Type B pancreatic cell (in vitro differentiated cells): ENCODE measurements around the gene PLCB1. TPM values are rescaled to one million over a fixed set of nuclear protein-coding genes. Genes with fewer than 3 reads are reported as not detected.

Source experiments
- DNase-seq: peaks from one replicate; pipeline ENCODE4 v3.0.0; 2021; ENCODE audit warnings: mixed read lengths; ENCODE audit not compliant: unreplicated experiment; ENCODE audit errors: extremely low spot score
- H3K27ac Mint-ChIP-seq: 2 replicates; pipeline ENCODE4 v1.8.0; 2021; ENCODE audit warnings: mild to moderate bottlenecking, mixed read lengths
- H3K27me3 Mint-ChIP-seq: 2 replicates; pipeline ENCODE4 v1.8.0; 2021; ENCODE audit warnings: mixed read lengths
- H3K36me3 Mint-ChIP-seq: 2 replicates; pipeline ENCODE4 v1.8.0; 2021; ENCODE audit warnings: mixed read lengths
- H3K4me1 Mint-ChIP-seq: one replicate; pipeline ENCODE4 v1.8.0; 2021; ENCODE audit warnings: mixed read lengths; ENCODE audit not compliant: unreplicated experiment
- H3K4me3 Mint-ChIP-seq: 2 replicates; pipeline ENCODE4 v1.8.0; 2021; ENCODE audit warnings: mild to moderate bottlenecking, mixed read lengths
- H3K9me3 Mint-ChIP-seq: 2 replicates; pipeline ENCODE4 v1.8.0; 2021; ENCODE audit warnings: mixed read lengths
- total RNA-seq: library from RNA; stranded (reverse); gene quantifications from 2 replicates; pipeline ENCODE4 v1.2.1, GENCODE V29; 2021; ENCODE audit warnings: low replicate concordance
- TF ChIP-seq, protein P1 (sequence below): fragments of 200-600 bp; sonication (generic); conservative IDR thresholded peaks from 2 replicates; pipeline ENCODE4 v1.5.0; 2021; ENCODE audit warnings: antibody characterized with exemption, mild to moderate bottlenecking

The PLCB1 gene
- total RNA-seq, 1 donor from 2014 or later = 17.9 TPM

DNA sequence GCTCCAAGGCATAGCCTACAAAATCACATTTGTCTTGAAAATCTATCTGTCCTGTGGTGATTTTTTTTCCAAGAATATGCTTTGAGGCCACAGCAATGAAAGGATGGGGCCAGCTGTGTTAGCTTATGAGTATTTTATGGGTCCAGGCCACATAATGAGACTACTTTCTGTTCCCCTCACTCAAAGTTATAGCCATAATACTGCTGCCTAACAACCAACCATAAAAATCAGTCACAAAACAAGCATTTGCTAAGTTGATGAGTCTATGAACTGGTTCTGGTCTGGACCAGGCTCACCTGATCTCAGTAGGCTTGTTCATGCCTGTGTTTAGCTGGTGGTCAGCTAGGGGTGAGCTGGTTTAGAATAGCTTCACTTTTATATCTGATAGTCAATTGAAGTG, 744.3 kb downstream of the PLCB1 start:
- Mint-ChIP-seq H3K27ac (no peak overlapping the region), H3K4me3 (no peak overlapping the region), H3K36me3 (peaks cover 2% of the 10 kb centered on the region), H3K27me3 (no peaks in the 10 kb centered on the region), H3K9me3 (no peaks in the 10 kb centered on the region), H3K4me1 (peaks cover 29% of the 10 kb centered on the region)
- TF ChIP-seq, protein P1, sequence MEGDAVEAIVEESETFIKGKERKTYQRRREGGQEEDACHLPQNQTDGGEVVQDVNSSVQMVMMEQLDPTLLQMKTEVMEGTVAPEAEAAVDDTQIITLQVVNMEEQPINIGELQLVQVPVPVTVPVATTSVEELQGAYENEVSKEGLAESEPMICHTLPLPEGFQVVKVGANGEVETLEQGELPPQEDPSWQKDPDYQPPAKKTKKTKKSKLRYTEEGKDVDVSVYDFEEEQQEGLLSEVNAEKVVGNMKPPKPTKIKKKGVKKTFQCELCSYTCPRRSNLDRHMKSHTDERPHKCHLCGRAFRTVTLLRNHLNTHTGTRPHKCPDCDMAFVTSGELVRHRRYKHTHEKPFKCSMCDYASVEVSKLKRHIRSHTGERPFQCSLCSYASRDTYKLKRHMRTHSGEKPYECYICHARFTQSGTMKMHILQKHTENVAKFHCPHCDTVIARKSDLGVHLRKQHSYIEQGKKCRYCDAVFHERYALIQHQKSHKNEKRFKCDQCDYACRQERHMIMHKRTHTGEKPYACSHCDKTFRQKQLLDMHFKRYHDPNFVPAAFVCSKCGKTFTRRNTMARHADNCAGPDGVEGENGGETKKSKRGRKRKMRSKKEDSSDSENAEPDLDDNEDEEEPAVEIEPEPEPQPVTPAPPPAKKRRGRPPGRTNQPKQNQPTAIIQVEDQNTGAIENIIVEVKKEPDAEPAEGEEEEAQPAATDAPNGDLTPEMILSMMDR = no peak
- no peak for DNase-seq

DNA sequence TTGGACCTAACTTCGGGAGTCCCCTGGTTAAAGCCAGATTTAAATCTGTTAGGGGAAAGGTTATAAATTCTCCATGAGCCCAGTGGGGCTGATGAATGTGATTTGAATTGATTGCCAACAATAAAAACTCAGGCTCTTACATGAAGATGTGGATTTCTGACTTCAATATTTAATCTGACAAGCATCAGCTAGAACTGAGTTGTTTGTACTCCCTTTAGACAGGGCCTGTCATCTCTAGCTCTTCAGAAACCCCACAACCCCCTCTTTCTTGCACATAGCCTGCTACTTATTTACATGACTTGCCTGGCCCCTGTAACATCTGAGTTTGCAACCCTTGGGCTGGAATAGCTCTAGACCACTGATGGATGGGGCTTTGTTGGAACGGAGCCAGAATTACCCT, 745.2 kb downstream of the PLCB1 start:
- TF ChIP-seq, protein P1 = no peak
- H3K4me3 Mint-ChIP-seq = no peak overlapping the region
- no peak overlapping the region for H3K27ac Mint-ChIP-seq
- H3K27me3 Mint-ChIP-seq = no peaks in the 10 kb centered on the region
- DNase-seq = no peak
- H3K9me3 Mint-ChIP-seq = no peaks in the 10 kb centered on the region
- H3K36me3 Mint-ChIP-seq = peaks cover 6% of the 10 kb centered on the region
- H3K4me1 Mint-ChIP-seq = peaks cover 26% of the 10 kb centered on the region

DNA sequence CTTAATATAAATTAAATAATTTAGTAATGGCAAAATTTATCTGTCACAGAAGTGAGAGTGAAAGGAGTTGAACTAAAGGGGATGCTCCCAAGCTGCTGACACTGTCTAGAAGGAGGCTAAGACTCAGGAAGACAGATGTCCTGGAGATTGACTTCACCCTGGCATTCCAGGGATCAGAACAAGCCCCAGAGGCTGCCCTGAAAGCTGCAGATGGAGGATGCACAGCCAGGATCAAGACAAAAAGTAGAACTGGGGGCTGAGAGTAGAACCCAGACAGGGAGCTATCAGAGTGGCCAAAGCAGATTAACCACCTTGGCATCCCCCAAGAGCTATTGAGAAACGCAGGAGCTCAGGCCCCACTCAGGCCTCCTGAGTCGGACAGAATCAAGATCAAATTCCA, 747.6 kb downstream of the PLCB1 start:
- H3K4me1 Mint-ChIP-seq = peaks cover 26% of the 10 kb centered on the region
- H3K36me3 Mint-ChIP-seq = peaks cover 6% of the 10 kb centered on the region
- H3K27me3 Mint-ChIP-seq = no peaks in the 10 kb centered on the region
- TF ChIP-seq, protein P1 = no peak
- no peak overlapping the region for H3K4me3 Mint-ChIP-seq
- DNase-seq = no peak
- no peaks in the 10 kb centered on the region for H3K9me3 Mint-ChIP-seq
- H3K27ac Mint-ChIP-seq = no peak overlapping the region

DNA sequence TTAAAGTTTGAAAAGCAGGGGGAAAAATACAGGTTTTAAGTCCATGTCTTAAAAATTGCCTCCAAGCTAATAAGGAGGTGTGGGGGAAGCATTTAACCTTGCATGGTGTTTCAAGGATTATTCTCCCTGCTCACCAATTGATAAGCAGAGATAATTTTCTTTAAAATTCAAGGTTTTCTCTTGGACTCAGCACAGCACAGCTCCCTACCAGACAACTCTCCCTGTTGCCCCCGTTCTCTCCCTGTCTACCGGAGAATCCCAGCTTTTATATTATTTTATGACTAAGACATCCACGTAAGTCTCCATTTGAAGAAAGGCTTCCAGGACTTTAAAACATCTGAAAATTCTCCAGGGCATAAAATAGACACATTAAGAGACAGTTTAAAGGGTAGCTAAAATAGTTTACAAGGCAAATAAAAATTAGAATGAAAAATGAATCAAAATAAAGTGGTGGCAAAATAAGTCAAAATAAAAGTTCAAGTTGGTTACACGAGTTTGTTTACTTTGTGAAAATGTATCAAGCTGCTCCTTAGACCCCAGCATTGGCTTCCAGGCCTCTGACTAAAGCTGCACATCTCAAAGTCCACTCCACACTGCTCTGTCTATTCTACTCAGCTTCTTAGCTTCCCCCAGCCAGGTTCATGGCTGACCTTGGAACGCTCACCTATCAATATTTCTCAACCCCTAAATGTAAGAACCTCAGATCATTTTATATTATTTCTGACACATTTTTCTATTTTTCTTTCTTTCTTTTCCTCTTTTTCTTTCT, 748.2 kb downstream of the PLCB1 start:
- no peaks in the 10 kb centered on the region for H3K9me3 Mint-ChIP-seq
- DNase-seq = no peak
- H3K36me3 Mint-ChIP-seq = peaks cover 6% of the 10 kb centered on the region
- H3K4me1 Mint-ChIP-seq = peaks cover 26% of the 10 kb centered on the region
- H3K27ac Mint-ChIP-seq = no peak overlapping the region
- no peak overlapping the region for H3K4me3 Mint-ChIP-seq
- H3K27me3 Mint-ChIP-seq = no peaks in the 10 kb centered on the region
- TF ChIP-seq, protein P1 = no peak

DNA sequence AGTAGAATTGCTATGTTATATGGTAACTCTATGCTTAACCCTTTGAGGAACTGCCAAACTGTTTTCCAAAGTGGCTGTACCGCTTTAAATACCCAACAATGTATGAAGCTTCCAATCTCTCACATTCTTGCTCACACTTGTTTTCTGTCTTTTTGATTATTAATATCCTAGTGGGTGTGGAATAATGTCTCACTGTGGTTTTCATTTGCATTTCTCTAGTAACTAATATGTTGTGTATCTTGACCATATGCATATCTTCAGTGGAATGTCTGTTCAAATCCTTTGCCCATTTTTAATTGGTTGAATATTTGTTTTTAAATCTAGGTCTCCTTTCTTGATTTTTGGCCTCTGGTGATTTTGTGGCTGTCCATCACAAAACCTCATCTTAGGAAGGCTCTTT, 759.0 kb downstream of the PLCB1 start:
- Mint-ChIP-seq H3K27me3 (no peaks in the 10 kb centered on the region), H3K36me3 (no peaks in the 10 kb centered on the region), H3K9me3 (peaks cover 19% of the 10 kb centered on the region), H3K4me1 (no peaks in the 10 kb centered on the region), H3K27ac (no peak overlapping the region), H3K4me3 (no peak overlapping the region)
- TF ChIP-seq, protein P1 = no peak
- DNase-seq = no peak
